SK-N-SH (cell line): ENCODE results near the gene BHMT. TPM values are rescaled to one million over a fixed set of nuclear protein-coding genes. Genes with fewer than 3 reads are reported as not detected.
"Not testable (repeated sequence)": the region's sequence is repeated elsewhere in the genome, so short reads cannot be mapped to it uniquely, and the experiment has no call there.

Source experiments
- CTCF ChIA-PET: fragments of 300-600, 350-600 bp; formaldehyde crosslinking; extraction: SDS; loops from one replicate; lab custom pipeline; 2021; lab: Yijun Ruan, JAX
- POLR2A ChIA-PET: fragments of 350-600 bp; sonication (Branson Sonifier 250); formaldehyde crosslinking; extraction: SDS; loops from one replicate; lab custom pipeline; 2020; ENCODE audit warnings: antibody characterized with exemption, inconsistent platforms; lab: Yijun Ruan, JAX
- DNase-seq: peaks from one replicate; pipeline ENCODE4 v3.0.0; 2012
- H2AFZ ChIP-seq: fragments of 200-600 bp; sonication (generic); 2 replicates; pipeline ENCODE4 v1.8.1; 2016; ENCODE audit warnings: antibody characterized with exemption, mild to moderate bottlenecking, low read depth
- H3F3A ChIP-seq: fragments of 200-600 bp; sonication (generic); replicated peaks from 2 replicates; pipeline ENCODE3; 2016; ENCODE audit warnings: antibody characterized with exemption, mild to moderate bottlenecking; ENCODE audit not compliant: insufficient read depth
- H3K27ac ChIP-seq, 2 experiments: fragments of 200-500 bp in 1 of 2; fragments of 200-600 bp in 1 of 2; sonication (Bioruptor generic) in 1 of 2; sonication (generic), shearing (Covaris generic) in 1 of 2; 2 replicates each; pipeline versions ENCODE4 v1.5.1 to v1.6.1; 2014 to 2016; ENCODE audit warnings: low read depth in 2 of 2, inconsistent platforms in 1 of 2, low read length in 1 of 2, mild to moderate bottlenecking in 1 of 2, mixed read lengths in 1 of 2
- H3K27me3 ChIP-seq: fragments of 200-600 bp; sonication (generic), shearing (Covaris generic); 2 replicates; pipeline ENCODE4 v1.6.1; 2016; ENCODE audit warnings: mixed run types; ENCODE audit not compliant: insufficient read depth
- H3K36me3 ChIP-seq, 2 experiments: fragments of 200-500 bp in 1 of 2; fragments of 200-600 bp in 1 of 2; sonication (Bioruptor generic) in 1 of 2; sonication (generic) in 1 of 2; replicated peaks in 1 of 2; 2 replicates each; pipeline versions ENCODE3 to v1.5.1; 2014 to 2016; ENCODE audit warnings: low read length in 1 of 2, mild to moderate bottlenecking in 1 of 2; ENCODE audit not compliant: insufficient read depth in 2 of 2, control insufficient read depth in 1 of 2
- H3K4me1 ChIP-seq, 2 experiments: fragments of 200-500 bp in 1 of 2; fragments of 200-600 bp in 1 of 2; sonication (Bioruptor generic) in 1 of 2; sonication (generic), shearing (Covaris generic) in 1 of 2; 2 replicates each; pipeline versions ENCODE4 v1.5.1 to v1.6.1; 2014 to 2016; ENCODE audit warnings: low read depth in 1 of 2, low read length in 1 of 2, mixed run types in 1 of 2; ENCODE audit not compliant: insufficient read depth in 2 of 2, control insufficient read depth in 1 of 2
- H3K4me2 ChIP-seq: fragments of 200-600 bp; sonication (generic), shearing (Covaris generic); 2 replicates; pipeline ENCODE4 v1.6.1; 2017; ENCODE audit warnings: mixed run types
- H3K4me3 ChIP-seq, 2 experiments: fragments of 200-500 bp in 1 of 2; fragments of 200-600 bp in 1 of 2; sonication (Bioruptor generic) in 1 of 2; sonication (generic), shearing (Covaris generic) in 1 of 2; 2 replicates each; pipeline versions ENCODE4 v1.5.1 to v1.8.1; 2014 to 2016; ENCODE audit warnings: low read depth in 2 of 2, inconsistent platforms in 1 of 2, low read length in 1 of 2, mild to moderate bottlenecking in 1 of 2, mixed read lengths in 1 of 2, moderate library complexity in 1 of 2
- H3K79me2 ChIP-seq: fragments of 200-600 bp; sonication (generic); 2 replicates; pipeline ENCODE4 v1.8.1; 2017; ENCODE audit warnings: mild to moderate bottlenecking; ENCODE audit not compliant: insufficient read depth
- H3K9ac ChIP-seq: fragments of 200-600 bp; sonication (generic); 2 replicates; pipeline ENCODE4 v1.6.1; 2017; ENCODE audit warnings: mixed run types
- H3K9me2 ChIP-seq: fragments of 200-600 bp; sonication (generic); 2 replicates; pipeline ENCODE4 v1.6.1; 2017; ENCODE audit warnings: mixed run types
- H3K9me3 ChIP-seq: fragments of 200-600 bp; sonication (generic); 2 replicates; pipeline ENCODE4 v1.6.1; 2017; ENCODE audit warnings: mixed run types, mild to moderate bottlenecking, moderate library complexity
- H4K20me1 ChIP-seq: fragments of 200-600 bp; sonication (generic); 2 replicates; pipeline ENCODE4 v1.6.1; 2017; ENCODE audit warnings: mild to moderate bottlenecking, mixed run types; ENCODE audit not compliant: insufficient read depth
- EP300 ChIP-seq, 2 experiments: IDR thresholded peaks; 2 replicates each; pipeline versions ENCODE4 v1.4.0 to v1.6.1; 2012; ENCODE audit warnings: borderline replicate concordance in 1 of 2, low read depth in 1 of 2, low read length in 1 of 2
- EZH2phosphoT487 ChIP-seq: fragments of 200-600 bp; sonication (generic); IDR thresholded peaks from 2 replicates; pipeline ENCODE4 v1.6.1; 2017; ENCODE audit warnings: low read depth, mixed run types, mild to moderate bottlenecking, antibody characterized with exemption, moderate library complexity, borderline replicate concordance
- FOSL2 ChIP-seq: IDR thresholded peaks from 2 replicates; pipeline ENCODE4 v1.4.0; 2012; ENCODE audit warnings: low read depth, mild to moderate bottlenecking, moderate library complexity, borderline replicate concordance
- FOXJ3 ChIP-seq: sonication (generic); formaldehyde crosslinking; IDR thresholded peaks from 2 replicates; pipeline ENCODE4 v1.5.1; 2020; ENCODE audit warnings: mild to moderate bottlenecking, missing genetic modification reagents
- FOXM1 ChIP-seq: IDR thresholded peaks from 2 replicates; pipeline ENCODE4 v1.4.0; 2012; ENCODE audit warnings: low read depth, mild to moderate bottlenecking
- GABPA ChIP-seq: IDR thresholded peaks from 2 replicates; pipeline ENCODE4 v1.4.0; 2012; ENCODE audit warnings: low read depth, mild to moderate bottlenecking
- GATA2 ChIP-seq: sonication (generic); formaldehyde crosslinking; IDR thresholded peaks from 2 replicates; pipeline ENCODE4 v1.5.0; 2020; ENCODE audit warnings: mild to moderate bottlenecking, missing genetic modification reagents
- MEF2A ChIP-seq: IDR thresholded peaks from 2 replicates; pipeline ENCODE4 v1.4.0; 2012; ENCODE audit warnings: low read depth, borderline replicate concordance
- MXI1 ChIP-seq: IDR thresholded peaks from 2 replicates; pipeline ENCODE4 v1.6.1; 2012; ENCODE audit warnings: mild to moderate bottlenecking, low read depth, low read length, improper control_type of control experiment
- NRF1 ChIP-seq: IDR thresholded peaks from 2 replicates; pipeline ENCODE4 v1.6.1; 2012; ENCODE audit warnings: low read depth, mild to moderate bottlenecking, low read length
- POLR2AphosphoS5 ChIP-seq: IDR thresholded peaks from 2 replicates; pipeline ENCODE4 v1.6.1; 2012; ENCODE audit warnings: low read depth, low read length
- RAD21 ChIP-seq: IDR thresholded peaks from 2 replicates; pipeline ENCODE4 v1.6.1; 2012; ENCODE audit warnings: mild to moderate bottlenecking, low read length
- RFX5 ChIP-seq: IDR thresholded peaks from 2 replicates; pipeline ENCODE4 v1.6.1; 2012; ENCODE audit warnings: mild to moderate bottlenecking, improper control_type of control experiment, low read length
- RXRA ChIP-seq: IDR thresholded peaks from 2 replicates; pipeline ENCODE4 v1.4.0; 2012; ENCODE audit warnings: low read depth, mild to moderate bottlenecking, borderline replicate concordance
- SIN3A ChIP-seq: IDR thresholded peaks from 2 replicates; pipeline ENCODE4 v1.6.1; 2012; ENCODE audit warnings: low read depth, mild to moderate bottlenecking, low read length, moderate library complexity, borderline replicate concordance
- SMC3 ChIP-seq: IDR thresholded peaks from 2 replicates; pipeline ENCODE4 v1.6.1; 2012; ENCODE audit warnings: low read depth, low read length, improper control_type of control experiment
- TAF1 ChIP-seq: IDR thresholded peaks from 2 replicates; pipeline ENCODE4 v1.6.1; 2012; ENCODE audit warnings: low read depth, mild to moderate bottlenecking, low read length, moderate library complexity, borderline replicate concordance
- TCF12 ChIP-seq: IDR thresholded peaks from 2 replicates; pipeline ENCODE4 v1.4.0; 2012
- USF1 ChIP-seq: IDR thresholded peaks from 2 replicates; pipeline ENCODE4 v1.4.0; 2012; ENCODE audit warnings: low read depth, borderline replicate concordance
- YY1 ChIP-seq: IDR thresholded peaks from 2 replicates; pipeline ENCODE4 v1.4.0; 2012; ENCODE audit warnings: low read depth, mild to moderate bottlenecking
- ZBTB33 ChIP-seq: IDR thresholded peaks from 2 replicates; pipeline ENCODE4 v1.4.0; 2012; ENCODE audit warnings: low read depth, borderline replicate concordance
- WGBS: methylation state at CpG from one replicate; pipeline ENCODE4 v1.1.6; 2017; ENCODE audit warnings: low lambda C conversion rate; 5-methylcytosine and 5-hydroxymethylcytosine counted together
- polyA plus RNA-seq, 3 experiments: library from polyadenylated mRNA; depleted of rRNA; stranded (reverse); fragments of >200 nt; gene quantifications; 2 replicates each; pipeline ENCODE4 v1.2.3, GENCODE V29; 2012

The BHMT gene
- polyA plus RNA-seq, 1 of the 3 experiments (the other 2 are of a cell fraction) = not detected

- H3K79me2 ChIP-seq = no peaks in the 10 kb centered on the region
- H3K36me3 ChIP-seq = no peaks in the 10 kb centered on the region
- WGBS = 91% methylated on average over 6 of the region's 6 CpGs
- H3K9me3 ChIP-seq = no peaks in the 10 kb centered on the region
- CTCF ChIA-PET = interaction anchor here (1.3 kb wide), 1 partner anchor 41 kb away, joined by 3 read pairs; no protein-coding TSS in a partner anchor
- POLR2A ChIA-PET = no interaction called here
- no peak overlapping the region for H3K4me3 ChIP-seq
- H3K27ac ChIP-seq = no peak overlapping the region
- no peaks in the 10 kb centered on the region for H3K27me3 ChIP-seq
- H3F3A ChIP-seq = no peaks in the 10 kb centered on the region
- H4K20me1 ChIP-seq = no peaks in the 10 kb centered on the region
- no peak overlapping the region for H3K9ac ChIP-seq
- no peak overlapping the region for H2AFZ ChIP-seq
- TF ChIP-seq NRF1 (no peak), POLR2AphosphoS5 (no peak), FOSL2 (no peak), GABPA (no peak), FOXJ3 (CRISPR knock-in tag) (no peak), GATA2 (CRISPR knock-in tag) (no peak), TCF12 (no peak), MXI1 (no peak), EP300 (IDR thresholded peaks at IDR 0.05; ENCODE audit: borderline replicate concordance in 1 of 2, low read depth in 1 of 2, low read length in 1 of 2) (no peak), RXRA (no peak)
- no peaks in the 10 kb centered on the region for H3K4me1 ChIP-seq
- DNase-seq = no peak
- H3K9me2 ChIP-seq = no peaks in the 10 kb centered on the region
- no peak overlapping the region for H3K4me2 ChIP-seq
Observed at GRCh38 chr5:79173626-79174025, 62.0 kb downstream of the BHMT start.

GRCh38 chr5:79180449-79180848 lies 68.8 kb downstream of the BHMT start:
- H2AFZ ChIP-seq, H3K9me2 ChIP-seq, H3K27me3 ChIP-seq, H3K4me1 ChIP-seq, H4K20me1 ChIP-seq, H3K4me2 ChIP-seq, DNase-seq, H3K36me3 ChIP-seq, H3F3A ChIP-seq, H3K27ac ChIP-seq, H3K4me3 ChIP-seq, H3K9ac ChIP-seq, H3K79me2 ChIP-seq, H3K9me3 ChIP-seq, POLR2A ChIA-PET: not testable (repeated sequence)
- CTCF ChIA-PET = interaction anchor here (1.8 kb wide), 1 partner anchor 20 kb away, joined by 7 read pairs; no protein-coding TSS in a partner anchor
- WGBS = 87% methylated on average over 4 of the region's 4 CpGs

GRCh38 chr5:79181419-79182022 lies 69.9 kb downstream of the BHMT start:
- Histone ChIP-seq H3K4me1 (no peaks in the 10 kb centered on the region; a peak in 1 of 4 replicates), H3K9ac (no peak overlapping the region), H3K4me3 (no peak overlapping the region), H3K9me2 (no peaks in the 10 kb centered on the region), H3K9me3 (no peaks in the 10 kb centered on the region), H3K36me3 (no peaks in the 10 kb centered on the region), H3F3A (peaks cover 5% of the 10 kb centered on the region), H3K4me2 (no peak overlapping the region), H3K27ac (no peak overlapping the region), H4K20me1 (no peaks in the 10 kb centered on the region), H3K27me3 (no peaks in the 10 kb centered on the region), H2AFZ (no peak overlapping the region), H3K79me2 (no peaks in the 10 kb centered on the region)
- 100% methylated on average over 1 of the region's 1 CpG for WGBS
- CTCF ChIA-PET = interaction anchor here (1.8 kb wide), 1 partner anchor 19 kb away, joined by 7 read pairs; no protein-coding TSS in a partner anchor
- no peak for DNase-seq
- POLR2A ChIA-PET = no interaction called here
- TF ChIP-seq MEF2A (no peak), YY1 (no peak), POLR2AphosphoS5 (no peak), USF1 (no peak), ZBTB33 (no peak), NRF1 (no peak), SMC3 (no peak), EZH2phosphoT487 (no peak), TAF1 (no peak), SIN3A (no peak), FOXM1 (no peak), RAD21 (no peak), GATA2 (CRISPR knock-in tag) (no peak), RFX5 (no peak)
